HG02623 (cell line): Measurements from ENCODE around the gene OR52E1.
"Not testable (repeated sequence)": the region's sequence is repeated elsewhere in the genome, so short reads cannot be mapped to it uniquely, and the experiment has no call there.

Experiments
- ATAC-seq: cut with Tn5 transposase; IDR thresholded peaks from one replicate; pipeline ENCODE4 v1.9.1; 2021; ENCODE audit warnings: moderate library complexity; ENCODE audit not compliant: unreplicated experiment

Gene OR52E1

GRCh38 chr11:5069272-5069671 lies at the start of gene OR52E1:
TSS of gene OR52E1 (plus strand) at chr11:5069572.
- no peak for ATAC-seq

DNA sequence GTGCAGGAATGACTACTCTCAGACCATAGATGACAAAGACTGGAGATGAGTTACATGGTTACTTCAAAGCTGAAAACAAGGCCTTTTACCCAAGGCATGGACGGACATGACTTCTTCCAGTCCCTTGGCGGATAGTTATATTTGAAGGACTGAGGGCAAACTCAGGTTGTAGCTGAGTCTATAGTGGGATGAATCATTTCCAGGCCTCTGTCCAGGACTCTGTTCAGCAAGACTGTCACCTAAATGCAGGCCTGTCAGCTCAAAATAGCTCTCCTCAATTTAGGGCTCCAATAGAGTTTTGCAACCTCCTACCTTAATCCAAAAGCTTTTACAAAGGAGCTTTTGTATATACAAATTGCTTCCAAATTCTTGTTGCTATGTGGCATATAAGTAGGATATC lies 47.4 kb upstream of the OR52E1 start:
- ATAC-seq: no peak

GRCh38 chr11:5036669-5037068 lies 32.7 kb upstream of the OR52E1 start:
- ATAC-seq: no peak

DNA sequence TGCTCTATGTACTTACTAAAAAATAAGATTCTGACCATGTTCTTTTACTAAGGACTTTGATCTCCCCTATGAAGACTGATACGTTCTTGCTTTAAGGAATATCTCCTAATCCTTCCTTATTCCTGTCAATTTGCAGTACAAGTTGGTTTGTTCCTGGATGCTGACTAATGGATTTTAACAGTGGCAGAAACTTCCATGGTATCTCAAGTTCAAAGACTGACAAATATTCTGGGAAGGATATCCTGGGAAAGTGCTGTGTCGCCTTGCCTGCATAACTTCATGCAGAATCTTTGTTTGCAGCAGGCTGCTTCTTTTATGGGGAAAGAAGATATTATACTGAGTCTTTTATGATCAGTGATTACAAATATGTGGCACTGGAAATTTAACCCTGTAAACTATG lies 31.4 kb upstream of the OR52E1 start:
- ATAC-seq: no peak

- no peak for ATAC-seq
These were observed 31.0 kb upstream of the OR52E1 start for GRCh38 chr11:5038341-5038740.

GRCh38 chr11:5040876-5041275 lies 28.5 kb upstream of the OR52E1 start:
- no peak for ATAC-seq

DNA sequence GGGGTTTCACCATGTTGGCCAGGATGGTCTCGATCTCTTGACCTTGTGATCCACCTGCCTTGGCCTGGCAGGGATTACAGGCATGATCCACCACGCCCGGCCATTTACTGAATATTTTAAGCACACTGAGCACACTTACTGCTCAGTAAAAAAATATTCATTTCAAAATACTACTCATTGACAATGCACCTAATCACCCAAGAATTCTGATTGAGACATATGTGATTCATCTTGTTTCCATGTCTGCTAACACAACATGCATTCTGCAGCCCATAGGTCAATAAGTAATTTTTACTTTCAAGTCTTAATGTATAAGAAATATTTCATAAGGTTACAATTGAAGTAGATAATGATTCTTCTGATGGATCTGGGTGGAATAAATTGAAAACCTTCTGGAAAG lies 27.3 kb upstream of the OR52E1 start:
- ATAC-seq: no peak

GRCh38 chr11:5043380-5043779 lies 26.0 kb upstream of the OR52E1 start:
- ATAC-seq: no peak

GRCh38 chr11:5046226-5046625 lies 23.1 kb upstream of the OR52E1 start, which contains the start of gene OR52J3:
TSS of gene OR52J3 (plus strand) at chr11:5046526. CDS start at chr11:5046526, 0 bp downstream.
- ATAC-seq: no peak

DNA sequence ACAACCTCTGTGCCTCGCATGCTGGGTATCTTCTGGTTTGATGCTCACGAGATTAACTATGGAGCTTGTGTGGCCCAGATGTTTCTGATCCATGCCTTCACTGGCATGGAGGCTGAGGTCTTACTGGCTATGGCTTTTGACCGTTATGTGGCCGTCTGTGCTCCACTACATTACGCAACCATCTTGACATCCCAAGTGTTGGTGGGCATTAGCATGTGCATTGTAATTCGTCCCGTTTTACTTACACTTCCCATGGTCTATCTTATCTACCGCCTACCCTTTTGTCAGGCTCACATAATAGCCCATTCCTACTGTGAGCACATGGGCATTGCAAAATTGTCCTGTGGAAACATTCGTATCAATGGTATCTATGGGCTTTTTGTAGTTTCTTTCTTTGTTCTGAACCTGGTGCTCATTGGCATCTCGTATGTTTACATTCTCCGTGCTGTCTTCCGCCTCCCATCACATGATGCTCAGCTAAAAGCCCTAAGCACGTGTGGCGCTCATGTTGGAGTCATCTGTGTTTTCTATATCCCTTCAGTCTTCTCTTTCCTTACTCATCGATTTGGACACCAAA lies 22.5 kb upstream of the OR52E1 start:
- no peak for ATAC-seq

- ATAC-seq: not testable (repeated sequence)
These were observed 10.7 kb upstream of the OR52E1 start for GRCh38 chr11:5058679-5059078.

GRCh38 chr11:5059391-5059790 lies 10.0 kb upstream of the OR52E1 start, which contains the start of gene OR52E2:
TSS of gene OR52E2 (minus strand) at chr11:5059627. CDS start at chr11:5059627, 0 bp downstream.
- ATAC-seq: no peak

DNA sequence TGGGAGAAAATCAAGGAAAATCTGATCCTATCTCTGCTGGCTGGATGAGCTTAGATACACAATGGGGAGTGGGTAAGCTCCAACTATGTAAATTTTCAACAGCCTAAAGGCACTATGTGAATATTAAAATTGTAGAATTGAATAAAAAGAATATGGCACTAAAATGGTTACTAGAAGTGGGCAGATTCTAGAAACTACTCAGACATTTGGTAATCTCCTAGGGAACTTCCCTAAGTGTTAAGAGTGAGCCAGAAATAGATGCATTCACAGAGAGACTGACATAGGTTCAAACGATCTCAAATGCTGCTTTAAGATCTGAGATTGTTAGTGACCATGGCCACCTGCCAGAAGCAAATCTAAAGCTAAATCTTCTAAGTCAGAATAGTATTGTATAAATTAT lies 4.3 kb upstream of the OR52E1 start:
- no peak for ATAC-seq

GRCh38 chr11:5071799-5072198 lies 2.4 kb downstream of the OR52E1 start:
- ATAC-seq: no peak

- no peak for ATAC-seq
These were observed 12.0 kb downstream of the OR52E1 start for GRCh38 chr11:5081405-5081804.

GRCh38 chr11:5083602-5084001 lies 14.2 kb downstream of the OR52E1 start:
- no peak for ATAC-seq

GRCh38 chr11:5088556-5088955 lies 19.2 kb downstream of the OR52E1 start:
- ATAC-seq: no peak

- ATAC-seq: no peak
These were observed 21.3 kb downstream of the OR52E1 start for GRCh38 chr11:5090668-5091067.

GRCh38 chr11:5092821-5093585 lies 23.6 kb downstream of the OR52E1 start:
- ATAC-seq: no peak

GRCh38 chr11:5096011-5096410 lies 26.6 kb downstream of the OR52E1 start:
- no peak for ATAC-seq

GRCh38 chr11:5102246-5102645 lies 32.9 kb downstream of the OR52E1 start:
- no peak for ATAC-seq

GRCh38 chr11:5103066-5103465 lies 33.7 kb downstream of the OR52E1 start:
- no peak for ATAC-seq

DNA sequence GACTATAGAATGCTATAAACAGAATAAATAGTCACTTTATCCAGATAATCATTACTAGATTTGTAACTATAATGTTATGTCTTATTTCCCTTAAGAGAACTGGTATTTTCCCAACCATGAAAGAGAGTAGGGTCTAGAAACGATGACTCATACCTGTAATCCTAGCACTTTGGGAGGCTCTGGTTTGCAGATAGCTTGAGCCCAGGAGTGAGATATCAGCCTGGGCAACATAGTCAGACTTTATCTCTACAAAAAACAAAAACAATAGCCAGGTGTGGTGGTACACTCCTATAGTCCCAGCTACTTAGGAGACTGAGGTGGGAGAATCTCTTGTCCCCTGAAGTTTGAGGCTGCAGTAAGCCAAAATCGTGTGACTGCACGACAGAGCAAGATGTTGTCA lies 37.9 kb downstream of the OR52E1 start:
- ATAC-seq: no peak
